Suprapubic skin (tissue), 4 donors: ENCODE results near the gene ZCCHC3.

Source experiments
- EP300 ChIP-seq: sonication (generic); formaldehyde crosslinking; IDR thresholded peaks from one replicate; pipeline ENCODE4 v1.6.1; 2017; ENCODE audit warnings: antibody characterized with exemption
- POLR2A ChIP-seq, 2 donors: fragments of 450-650 bp; IDR thresholded peaks; one replicate each; pipeline ENCODE4 v1.6.1; 2017; ENCODE audit warnings: antibody characterized with exemption in 2 of 2, mild to moderate bottlenecking in 2 of 2, moderate library complexity in 2 of 2
- POLR2AphosphoS5 ChIP-seq, 3 donors: sonication (generic); formaldehyde crosslinking; IDR thresholded peaks; one replicate each; pipeline ENCODE4 v1.6.1; 2017; ENCODE audit warnings: antibody characterized with exemption in 3 of 3
- TF ChIP-seq, protein P1 (sequence below), 2 donors: fragments of 200-600 bp in 1 of 2; fragments of 450-650 bp in 1 of 2; sonication (generic) in 1 of 2; IDR thresholded peaks; one replicate each; pipeline ENCODE4 v1.5.1; 2016 to 2019; ENCODE audit warnings: antibody characterized with exemption in 2 of 2, mild to moderate bottlenecking in 1 of 2, moderate library complexity in 1 of 2

GRCh38 chr20:278181-278580, 19.2 kb upstream of the ZCCHC3 start:
- TF ChIP-seq, protein P1, sequence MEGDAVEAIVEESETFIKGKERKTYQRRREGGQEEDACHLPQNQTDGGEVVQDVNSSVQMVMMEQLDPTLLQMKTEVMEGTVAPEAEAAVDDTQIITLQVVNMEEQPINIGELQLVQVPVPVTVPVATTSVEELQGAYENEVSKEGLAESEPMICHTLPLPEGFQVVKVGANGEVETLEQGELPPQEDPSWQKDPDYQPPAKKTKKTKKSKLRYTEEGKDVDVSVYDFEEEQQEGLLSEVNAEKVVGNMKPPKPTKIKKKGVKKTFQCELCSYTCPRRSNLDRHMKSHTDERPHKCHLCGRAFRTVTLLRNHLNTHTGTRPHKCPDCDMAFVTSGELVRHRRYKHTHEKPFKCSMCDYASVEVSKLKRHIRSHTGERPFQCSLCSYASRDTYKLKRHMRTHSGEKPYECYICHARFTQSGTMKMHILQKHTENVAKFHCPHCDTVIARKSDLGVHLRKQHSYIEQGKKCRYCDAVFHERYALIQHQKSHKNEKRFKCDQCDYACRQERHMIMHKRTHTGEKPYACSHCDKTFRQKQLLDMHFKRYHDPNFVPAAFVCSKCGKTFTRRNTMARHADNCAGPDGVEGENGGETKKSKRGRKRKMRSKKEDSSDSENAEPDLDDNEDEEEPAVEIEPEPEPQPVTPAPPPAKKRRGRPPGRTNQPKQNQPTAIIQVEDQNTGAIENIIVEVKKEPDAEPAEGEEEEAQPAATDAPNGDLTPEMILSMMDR (IDR thresholded peaks at IDR 0.05): no peak
- TF ChIP-seq POLR2A (IDR thresholded peaks at IDR 0.05) (no peak), POLR2AphosphoS5 (IDR thresholded peaks at IDR 0.05) (no peak), EP300 (no peak)
